Mesenchymal stem cell (in vitro differentiated cells and primary cell): ENCODE results near the gene COPS2.

ENCODE experiments used
- DNase-seq: peaks from one replicate; pipeline ENCODE4 v3.0.0-alpha.2; 2013
- H2AFZ ChIP-seq: one replicate; pipeline ENCODE4 v1.6.1; 2013; ENCODE audit warnings: low read depth, mild to moderate bottlenecking, control low read depth, inconsistent platforms, low read length, moderate library complexity
- H2AK5ac ChIP-seq: 2 replicates; pipeline ENCODE4 v1.6.1; 2013; ENCODE audit warnings: low read length, moderate library complexity, mild to moderate bottlenecking, inconsistent platforms; ENCODE audit not compliant: severe bottlenecking
- H2BK120ac ChIP-seq: one replicate; pipeline ENCODE4 v1.6.1; 2013; ENCODE audit warnings: low read depth, mild to moderate bottlenecking, inconsistent platforms, low read length, moderate library complexity
- H2BK12ac ChIP-seq, 2 experiments: one replicate each; pipeline ENCODE4 v1.6.1; 2013; ENCODE audit warnings: inconsistent platforms in 2 of 2, low read length in 2 of 2, mild to moderate bottlenecking in 2 of 2, moderate library complexity in 2 of 2, control low read depth in 1 of 2
- H2BK15ac ChIP-seq: one replicate; pipeline ENCODE4 v1.6.1; 2013; ENCODE audit warnings: mild to moderate bottlenecking, low read depth, inconsistent platforms; ENCODE audit not compliant: poor library complexity, severe bottlenecking
- H2BK5ac ChIP-seq: 2 replicates; pipeline ENCODE4 v1.6.1; 2013; ENCODE audit warnings: low read depth, mild to moderate bottlenecking, low read length, control low read depth, inconsistent platforms; ENCODE audit not compliant: poor library complexity, severe bottlenecking
- H3K14ac ChIP-seq, 2 experiments: one replicate each; pipeline ENCODE4 v1.6.1; 2013; ENCODE audit warnings: inconsistent platforms in 2 of 2, low read length in 2 of 2, control low read depth in 1 of 2, mild to moderate bottlenecking in 1 of 2, moderate library complexity in 1 of 2
- H3K18ac ChIP-seq, 2 experiments: one replicate each; pipeline ENCODE4 v1.6.1; 2013; ENCODE audit warnings: inconsistent platforms in 2 of 2, low read length in 2 of 2, control low read depth in 1 of 2, low read depth in 1 of 2, mild to moderate bottlenecking in 1 of 2
- H3K23ac ChIP-seq, 2 experiments: one replicate each; pipeline ENCODE4 v1.6.1; 2013; ENCODE audit warnings: inconsistent platforms in 2 of 2, low read length in 2 of 2, mild to moderate bottlenecking in 2 of 2, moderate library complexity in 2 of 2, control low read depth in 1 of 2
- H3K27ac ChIP-seq: 2 replicates; pipeline ENCODE4 v1.5.1; 2013; ENCODE audit warnings: mild to moderate bottlenecking, moderate library complexity, low read length, control low read depth, inconsistent platforms; ENCODE audit not compliant: poor library complexity, severe bottlenecking
- H3K27me3 ChIP-seq, 2 experiments: 2 replicates each; pipeline versions ENCODE4 v1.6.1 to v1.7.0; 2013; ENCODE audit warnings: low read length in 2 of 2, mild to moderate bottlenecking in 2 of 2, moderate library complexity in 2 of 2, control low read depth in 1 of 2, inconsistent platforms in 1 of 2; ENCODE audit not compliant: control insufficient read depth in 1 of 2, insufficient read depth in 1 of 2
- H3K36me3 ChIP-seq, 2 experiments: 2 replicates each; pipeline versions ENCODE4 v1.6.1 to v1.7.0; 2013; ENCODE audit warnings: low read length in 2 of 2, control low read depth in 1 of 2, inconsistent platforms in 1 of 2, low read depth in 1 of 2, mild to moderate bottlenecking in 1 of 2; ENCODE audit not compliant: insufficient read depth in 2 of 2, control insufficient read depth in 1 of 2
- H3K4ac ChIP-seq, 2 experiments: one replicate each; pipeline ENCODE4 v1.6.1; 2013; ENCODE audit warnings: inconsistent platforms in 2 of 2, low read length in 2 of 2, mild to moderate bottlenecking in 2 of 2, moderate library complexity in 2 of 2, control low read depth in 1 of 2, low read depth in 1 of 2
- H3K4me1 ChIP-seq: 2 replicates; pipeline ENCODE4 v1.6.1; 2013; ENCODE audit warnings: low read depth, low read length, control low read depth; ENCODE audit not compliant: control insufficient read depth, insufficient read depth
- H3K4me2 ChIP-seq: 2 replicates; pipeline ENCODE4 v1.6.1; 2013; ENCODE audit warnings: low read length, mild to moderate bottlenecking, inconsistent platforms; ENCODE audit not compliant: poor library complexity, severe bottlenecking
- H3K4me3 ChIP-seq, 2 experiments: 2 replicates each; pipeline versions ENCODE4 v1.5.1 to v1.7.0; 2013; ENCODE audit warnings: low read length in 2 of 2, mild to moderate bottlenecking in 2 of 2, control low read depth in 1 of 2, low read depth in 1 of 2; ENCODE audit not compliant: insufficient read depth in 1 of 2
- H3K79me1 ChIP-seq: replicated peaks from 2 replicates; pipeline ENCODE4 v1.6.1; 2013; ENCODE audit warnings: mild to moderate bottlenecking, control low read depth, low read length, inconsistent platforms; ENCODE audit not compliant: poor library complexity, severe bottlenecking
- H3K9ac ChIP-seq: 2 replicates; pipeline ENCODE4 v1.7.0; 2013; ENCODE audit warnings: mild to moderate bottlenecking, low read length, moderate library complexity
- H3K9me3 ChIP-seq: 2 replicates; pipeline ENCODE4 v1.7.0; 2013; ENCODE audit warnings: mild to moderate bottlenecking, low read length; ENCODE audit not compliant: control insufficient read depth
- H4K8ac ChIP-seq: one replicate; pipeline ENCODE4 v1.6.1; 2013; ENCODE audit warnings: inconsistent platforms, mild to moderate bottlenecking, low read length, moderate library complexity
- H4K91ac ChIP-seq: one replicate; pipeline ENCODE4 v1.6.1; 2013; ENCODE audit warnings: mild to moderate bottlenecking, low read length, inconsistent platforms
- WGBS: methylation state at CpG from one replicate; pipeline ENCODE4 v1.1.7; 2013; ENCODE audit warnings: mixed read lengths; 5-methylcytosine and 5-hydroxymethylcytosine counted together

The COPS2 gene

DNA sequence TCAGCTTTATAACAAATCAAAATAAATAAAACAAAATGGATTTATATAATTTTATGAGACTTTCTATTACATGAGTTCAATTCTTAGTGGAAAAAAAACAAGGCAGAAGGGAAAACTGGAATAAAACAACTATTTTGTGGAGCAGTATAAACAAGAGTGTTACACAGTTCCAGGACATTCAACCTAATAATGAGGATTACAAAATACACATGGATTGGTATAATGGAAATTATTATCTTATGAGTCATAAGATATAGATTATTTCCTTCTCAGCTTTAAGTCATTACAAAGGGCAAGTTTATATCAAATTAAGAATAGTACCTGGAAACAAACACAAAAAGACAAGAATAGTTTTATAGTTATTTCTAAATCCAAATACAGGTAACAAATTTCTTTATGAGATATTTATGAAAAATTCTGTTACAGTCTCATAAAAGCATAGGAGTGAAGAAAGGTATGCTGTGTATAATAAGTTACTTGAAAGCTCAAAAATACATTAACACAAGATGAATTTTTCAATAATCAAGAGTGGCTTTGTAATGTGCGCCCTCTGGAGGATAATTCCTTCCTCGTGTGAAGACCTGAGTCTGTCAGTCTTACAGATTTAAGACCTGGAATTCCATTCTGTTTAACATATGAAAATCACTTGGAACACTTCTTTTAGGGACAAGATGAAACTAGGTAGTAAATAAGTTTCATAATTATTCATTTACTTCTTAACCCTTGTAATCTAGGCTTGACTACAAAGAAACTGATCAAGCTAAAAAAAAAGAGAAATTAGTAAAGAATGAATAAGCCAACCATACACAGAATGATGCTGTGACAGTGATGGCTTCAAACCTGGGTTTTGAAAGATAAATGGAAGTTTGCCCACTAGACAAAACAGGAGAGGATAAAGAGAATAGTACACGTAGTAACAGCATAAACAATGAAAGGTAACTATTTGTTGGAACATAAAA is 9.5 kb downstream of the COPS2 start:
- peak; percentile 71 for DNase-seq
- H3K4ac ChIP-seq: no peak overlapping the region
- no peaks in the 10 kb centered on the region for H3K9me3 ChIP-seq
- H3K23ac ChIP-seq: no peak overlapping the region
- H3K4me3 ChIP-seq: no peak overlapping the region
- no peak overlapping the region for H3K14ac ChIP-seq
- no peak overlapping the region for H4K8ac ChIP-seq
- no peak overlapping the region for H3K18ac ChIP-seq
- no peak overlapping the region for H2AK5ac ChIP-seq
- H3K9ac ChIP-seq: peak overlapping the region; percentile 58
- H3K36me3 ChIP-seq: peaks cover 7 to 44% of the 10 kb centered on the region in 2 experiments
- H2BK120ac ChIP-seq: no peak overlapping the region
- H3K27me3 ChIP-seq: no peaks in the 10 kb centered on the region
- H3K27ac ChIP-seq: no peak overlapping the region
- WGBS: 19% methylated on average over 3 of the region's 3 CpGs
- H4K91ac ChIP-seq: no peak overlapping the region
- H3K4me1 ChIP-seq: no peaks in the 10 kb centered on the region
- no peak overlapping the region for H3K4me2 ChIP-seq
- H2BK5ac ChIP-seq: no peak overlapping the region
- no peak overlapping the region for H2BK12ac ChIP-seq
- no peak overlapping the region for H2BK15ac ChIP-seq
- no peak overlapping the region for H2AFZ ChIP-seq
- H3K79me1 ChIP-seq: peaks cover 10% of the 10 kb centered on the region

GRCh38 chr15:49137861-49138260 is 17.5 kb downstream of the COPS2 start:
- H3K23ac ChIP-seq: no peak overlapping the region
- H3K4me2 ChIP-seq: no peak overlapping the region
- H3K18ac ChIP-seq: no peak overlapping the region
- H2BK5ac ChIP-seq: no peak overlapping the region
- H3K9me3 ChIP-seq: no peaks in the 10 kb centered on the region
- no peak for DNase-seq
- peaks cover 7 to 98% of the 10 kb centered on the region in 2 experiments for H3K36me3 ChIP-seq
- H2AFZ ChIP-seq: no peak overlapping the region
- H3K9ac ChIP-seq: no peak overlapping the region
- no peak overlapping the region for H2BK15ac ChIP-seq
- peaks cover 3% of the 10 kb centered on the region for H3K4me1 ChIP-seq
- H2BK120ac ChIP-seq: no peak overlapping the region
- H2BK12ac ChIP-seq: no peak overlapping the region
- no peak overlapping the region for H3K4me3 ChIP-seq
- H3K14ac ChIP-seq: no peak overlapping the region
- H2AK5ac ChIP-seq: no peak overlapping the region
- H3K27ac ChIP-seq: peak overlapping the region; percentile 42
- no peak overlapping the region for H4K91ac ChIP-seq
- WGBS: 100% methylated on average over 2 of the region's 2 CpGs
- H4K8ac ChIP-seq: no peak overlapping the region
- H3K27me3 ChIP-seq: no peaks in the 10 kb centered on the region
- H3K79me1 ChIP-seq: peaks cover 10% of the 10 kb centered on the region
- no peak overlapping the region for H3K4ac ChIP-seq

- Histone ChIP-seq H3K36me3 (peaks cover 3 to 98% of the 10 kb centered on the region in 2 experiments), H3K9me3 (no peaks in the 10 kb centered on the region), H3K4ac (no peak overlapping the region), H3K4me3 (no peak overlapping the region), H4K91ac (no peak overlapping the region), H2BK12ac (no peak overlapping the region), H2BK15ac (no peak overlapping the region), H3K18ac (no peak overlapping the region), H3K9ac (peak overlapping the region; percentile 42), H3K27ac (peak overlapping the region; percentile 60), H3K27me3 (no peaks in the 10 kb centered on the region), H3K4me2 (no peak overlapping the region), H2AK5ac (no peak overlapping the region), H3K14ac (no peak overlapping the region), H2AFZ (no peak overlapping the region), H2BK120ac (no peak overlapping the region), H4K8ac (no peak overlapping the region), H2BK5ac (no peak overlapping the region), H3K23ac (no peak overlapping the region), H3K4me1 (peaks cover 3% of the 10 kb centered on the region), H3K79me1 (peaks cover 5% of the 10 kb centered on the region)
- peak; percentile 44 for DNase-seq
- no CpG with 5 or more reads among the region's 3 CpGs for WGBS
Observed at GRCh38 chr15:49135911-49136310, 19.5 kb downstream of the COPS2 start.

DNA sequence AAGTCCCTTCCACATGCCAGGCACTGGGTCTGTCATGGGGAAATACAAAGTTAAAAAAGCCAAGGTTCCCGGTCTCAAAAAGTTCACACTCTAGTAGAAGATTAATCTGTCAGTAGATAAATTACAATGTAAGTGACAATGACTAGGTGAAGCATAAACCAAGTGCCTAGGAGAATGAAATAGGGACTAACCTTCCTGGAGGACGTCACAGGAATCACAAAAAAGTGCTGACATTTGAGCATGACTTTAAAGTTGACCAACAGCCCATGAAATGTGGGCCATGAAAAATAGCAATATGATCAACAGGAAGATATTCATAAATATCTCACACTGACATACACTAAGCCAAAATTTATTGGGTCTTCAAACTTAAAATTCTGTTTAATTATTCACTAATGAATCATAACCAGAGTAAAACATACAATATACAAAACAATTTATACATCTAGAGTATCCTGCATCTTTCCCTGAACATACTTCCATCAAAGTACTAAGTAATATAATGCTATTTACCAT is 20.0 kb downstream of the COPS2 start:
- 55% methylated on average over 1 of the region's 2 CpGs for WGBS
- Histone ChIP-seq H3K18ac (no peak overlapping the region), H2BK12ac (no peak overlapping the region), H3K4ac (no peak overlapping the region), H3K27me3 (no peaks in the 10 kb centered on the region), H3K36me3 (peaks cover 3 to 98% of the 10 kb centered on the region in 2 experiments), H2BK120ac (no peak overlapping the region), H3K79me1 (peaks cover 5% of the 10 kb centered on the region), H4K8ac (no peak overlapping the region), H3K9ac (no peak overlapping the region), H3K23ac (no peak overlapping the region), H2AK5ac (no peak overlapping the region), H2BK5ac (no peak overlapping the region), H4K91ac (no peak overlapping the region), H3K4me2 (peak overlapping the region; percentile 29), H3K14ac (no peak overlapping the region), H3K4me1 (peaks cover 3% of the 10 kb centered on the region), H2BK15ac (no peak overlapping the region), H2AFZ (no peak overlapping the region), H3K4me3 (no peak overlapping the region), H3K27ac (peak overlapping the region; percentile 58), H3K9me3 (no peaks in the 10 kb centered on the region)
- no peak for DNase-seq
